Upper lobe of left lung (tissue), 4 donors: ENCODE results near the gene JAZF1.

ENCODE experiments used
- CTCF ChIP-seq, 6 experiments: fragments of 450-650 bp in 4 of 6; fragments of 200-600 bp in 2 of 6; sonication (generic) in 2 of 6; IDR thresholded peaks; one replicate each; pipeline ENCODE4 v1.5.1; 2016 to 2019; ENCODE audit warnings: antibody characterized with exemption in 6 of 6
- EP300 ChIP-seq, 4 donors: sonication (generic); formaldehyde crosslinking; IDR thresholded peaks; one replicate each; pipeline ENCODE4 v1.5.1; 2017; ENCODE audit warnings: antibody characterized with exemption in 4 of 4, control low read depth in 2 of 4
- POLR2A ChIP-seq, 4 donors: fragments of 450-650 bp; IDR thresholded peaks; one replicate each; pipeline ENCODE4 v1.5.1; 2016 to 2017; ENCODE audit warnings: antibody characterized with exemption in 4 of 4, mild to moderate bottlenecking in 2 of 4
- POLR2AphosphoS5 ChIP-seq, 2 donors: sonication (generic); formaldehyde crosslinking; IDR thresholded peaks; one replicate each; pipeline ENCODE4 v1.5.1; 2017; ENCODE audit warnings: antibody characterized with exemption in 2 of 2

GRCh38 chr7:28083998-28084985 is 96.3 kb downstream of the JAZF1 start:
- no peak for TF ChIP-seq CTCF (IDR thresholded peaks at IDR 0.05)
- no peak for TF ChIP-seq POLR2A (IDR thresholded peaks at IDR 0.05)
- no peak for TF ChIP-seq EP300 (IDR thresholded peaks at IDR 0.05)
- TF ChIP-seq POLR2AphosphoS5 (IDR thresholded peaks at IDR 0.05), result no peak
